GM12873 (cell line): Measurements from ENCODE around the gene OBP2B.

Experiments used
- CTCF ChIP-seq: IDR thresholded peaks from 2 replicates; pipeline ENCODE4 v1.5.1; 2012; ENCODE audit warnings: low read depth, mild to moderate bottlenecking, moderate library complexity, low read length, control low read depth; ENCODE audit not compliant: insufficient read depth; ENCODE audit errors: missing control alignments

The OBP2B gene

GRCh38 chr9:133237035-133237731 lies 28.1 kb upstream of the OBP2B start:
- no peak for TF ChIP-seq CTCF

GRCh38 chr9:133235549-133236222 lies 26.6 kb upstream of the OBP2B start:
- no peak for TF ChIP-seq CTCF

GRCh38 chr9:133234577-133235322 lies 25.7 kb upstream of the OBP2B start:
- TF ChIP-seq CTCF: no peak

- TF ChIP-seq CTCF: no peak
Measured at GRCh38 chr9:133233681-133234432, 24.8 kb upstream of the OBP2B start.

- no peak for TF ChIP-seq CTCF
Measured at GRCh38 chr9:133230093-133230492, 21.0 kb upstream of the OBP2B start.

- TF ChIP-seq CTCF: no peak
Measured at GRCh38 chr9:133227242-133227860, 18.3 kb upstream of the OBP2B start.
